GDM1 (cell line): ENCODE results near the gene SLC4A11.

ENCODE experiments used
- DNase-seq: peaks from one replicate; lab custom pipeline; 2025; lab: John Stamatoyannopoulos, UW

SLC4A11 gene

DNA sequence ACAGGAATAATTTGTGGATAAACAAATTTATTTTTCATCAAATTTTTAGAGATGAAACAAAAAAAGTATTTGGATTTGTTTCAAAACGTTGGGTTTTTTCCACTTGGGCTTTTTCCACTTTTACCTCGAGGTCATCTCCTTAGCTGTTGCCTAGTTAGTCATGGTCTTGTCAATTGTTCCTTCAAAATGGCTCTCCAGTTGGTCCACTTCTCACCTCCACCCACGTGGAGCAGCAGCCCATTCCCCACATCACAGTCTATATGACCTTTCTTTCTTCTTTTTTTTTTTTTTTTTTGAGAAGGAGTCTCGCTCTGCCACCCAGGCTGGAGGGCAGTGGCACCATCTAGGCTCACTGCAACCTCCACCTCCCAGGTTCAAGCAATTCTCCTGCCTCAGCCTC lies 6.7 kb upstream of the SLC4A11 start:
- DNase-seq: no peak

DNA sequence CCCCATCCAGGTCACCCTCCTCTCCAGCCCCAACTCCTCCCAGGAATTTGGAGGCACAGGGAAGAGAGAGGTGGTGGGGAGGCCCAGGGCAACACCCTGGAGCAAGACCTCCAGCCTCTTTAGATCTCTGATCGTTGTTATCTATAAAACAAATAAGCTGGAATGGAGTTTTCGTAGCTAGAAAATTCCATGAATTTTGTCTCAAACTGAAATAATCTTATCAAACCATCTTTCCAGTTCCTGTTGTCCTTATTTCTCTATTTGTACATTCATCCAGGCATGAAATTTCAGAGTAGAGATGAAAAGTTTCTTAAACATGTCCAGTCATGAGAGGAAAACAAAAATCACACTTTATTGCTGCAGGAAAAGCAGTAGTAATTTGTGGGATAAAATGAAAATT lies 6.2 kb upstream of the SLC4A11 start:
- DNase-seq: no peak

DNA sequence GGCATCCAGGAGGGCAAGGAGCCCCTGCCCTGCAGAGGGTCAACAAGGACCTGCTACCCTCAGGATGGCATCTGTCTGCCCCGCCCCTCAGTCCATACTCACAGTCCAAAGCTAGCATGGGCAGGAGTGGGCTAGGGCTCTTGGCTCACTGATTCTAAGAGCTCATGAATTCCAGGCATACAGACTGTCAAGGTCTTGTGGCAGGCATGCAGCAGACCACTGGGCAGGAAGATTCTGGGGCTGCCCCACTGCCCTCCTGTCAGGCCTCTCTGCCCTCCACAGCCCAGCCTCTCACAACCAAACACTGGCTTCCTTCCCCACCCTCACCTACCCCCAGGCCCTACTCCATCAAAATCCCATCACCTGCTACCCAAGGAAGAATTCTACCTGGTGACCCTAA lies 5.6 kb upstream of the SLC4A11 start:
- no peak for DNase-seq

DNA sequence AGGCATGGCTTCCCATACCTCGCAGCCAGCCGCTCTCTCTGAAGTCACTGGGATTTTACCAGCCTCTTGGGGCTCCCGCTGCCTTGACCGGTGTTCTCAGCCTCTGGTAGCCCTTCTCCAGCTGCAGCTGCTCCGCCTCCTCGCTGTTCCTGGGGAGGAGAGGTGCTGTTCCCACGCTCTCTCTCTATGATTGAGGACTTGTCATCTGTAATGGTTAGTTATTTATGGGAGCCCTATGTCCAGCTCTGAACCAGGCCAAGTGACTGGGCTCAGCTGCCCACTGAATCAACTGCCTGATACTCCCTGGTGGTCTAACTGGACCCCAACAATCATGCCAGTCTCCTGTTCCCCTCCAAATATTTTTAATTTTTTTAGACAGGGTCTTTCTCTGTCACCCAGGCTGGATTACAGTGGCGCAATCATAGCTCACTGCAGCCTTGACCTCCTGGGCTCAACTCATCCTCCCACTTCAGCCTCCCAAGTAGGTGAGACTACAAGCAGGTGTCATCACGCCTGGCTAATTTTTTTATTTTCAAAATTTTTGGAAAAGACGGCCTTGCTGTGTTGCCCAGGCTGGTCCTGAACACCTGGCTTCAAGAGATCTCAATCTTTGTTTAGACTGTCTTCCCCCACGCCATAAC lies 4.8 kb upstream of the SLC4A11 start:
- DNase-seq: no peak

DNA sequence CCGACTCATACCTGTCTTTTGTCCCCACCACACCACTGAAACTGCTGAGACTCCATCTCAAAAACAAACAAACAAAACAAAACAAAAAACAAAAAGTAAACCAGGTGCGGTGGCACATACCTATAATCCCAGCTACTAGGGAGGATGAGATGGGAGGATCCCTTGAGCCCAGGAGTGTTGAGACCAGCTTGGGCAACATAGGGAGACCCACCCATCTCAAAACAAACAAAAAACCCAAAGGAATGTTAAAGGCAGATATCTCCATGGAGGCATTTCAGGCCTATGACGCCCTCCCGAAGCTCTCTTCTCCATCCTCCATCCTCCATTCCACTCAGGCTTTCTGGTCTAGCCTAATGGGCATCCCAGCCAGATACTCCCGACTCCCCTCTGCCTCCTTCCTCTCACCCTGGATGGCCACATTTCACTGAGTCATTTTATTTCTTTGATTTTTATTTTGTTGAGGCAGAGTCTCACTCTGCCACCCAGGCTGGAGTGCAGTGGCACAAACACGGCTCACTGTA lies 3.2 kb upstream of the SLC4A11 start:
- DNase-seq: no peak

DNA sequence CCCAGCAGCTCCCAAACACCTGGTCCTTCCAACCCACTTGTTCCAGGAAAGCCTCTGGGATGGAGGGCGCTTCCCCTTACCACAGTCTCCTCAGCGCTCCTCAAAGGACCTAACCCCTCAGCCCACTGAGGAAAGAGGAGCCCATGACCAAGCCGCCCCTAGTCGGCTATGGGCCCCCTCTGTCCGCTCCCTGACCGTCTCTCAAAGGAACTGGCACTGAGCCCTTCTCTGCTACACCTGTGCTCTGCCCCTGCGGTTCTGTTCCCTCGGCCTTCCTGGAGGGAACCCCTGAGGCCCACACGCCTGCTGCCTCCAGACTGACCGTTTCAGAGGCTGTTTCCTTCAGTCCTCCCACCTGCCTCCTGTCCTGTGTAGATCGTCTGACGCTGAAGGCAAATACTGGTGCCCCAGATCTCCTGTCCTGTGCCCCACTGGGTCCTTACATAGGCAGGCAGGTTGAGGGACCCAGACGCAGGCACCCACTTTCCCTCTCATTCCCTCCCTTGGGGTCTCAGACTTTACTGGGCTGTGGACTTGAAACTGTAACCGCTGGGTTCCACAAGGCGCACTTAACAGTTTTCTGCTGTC lies 1.9 kb upstream of the SLC4A11 start:
- DNase-seq: no peak

DNA sequence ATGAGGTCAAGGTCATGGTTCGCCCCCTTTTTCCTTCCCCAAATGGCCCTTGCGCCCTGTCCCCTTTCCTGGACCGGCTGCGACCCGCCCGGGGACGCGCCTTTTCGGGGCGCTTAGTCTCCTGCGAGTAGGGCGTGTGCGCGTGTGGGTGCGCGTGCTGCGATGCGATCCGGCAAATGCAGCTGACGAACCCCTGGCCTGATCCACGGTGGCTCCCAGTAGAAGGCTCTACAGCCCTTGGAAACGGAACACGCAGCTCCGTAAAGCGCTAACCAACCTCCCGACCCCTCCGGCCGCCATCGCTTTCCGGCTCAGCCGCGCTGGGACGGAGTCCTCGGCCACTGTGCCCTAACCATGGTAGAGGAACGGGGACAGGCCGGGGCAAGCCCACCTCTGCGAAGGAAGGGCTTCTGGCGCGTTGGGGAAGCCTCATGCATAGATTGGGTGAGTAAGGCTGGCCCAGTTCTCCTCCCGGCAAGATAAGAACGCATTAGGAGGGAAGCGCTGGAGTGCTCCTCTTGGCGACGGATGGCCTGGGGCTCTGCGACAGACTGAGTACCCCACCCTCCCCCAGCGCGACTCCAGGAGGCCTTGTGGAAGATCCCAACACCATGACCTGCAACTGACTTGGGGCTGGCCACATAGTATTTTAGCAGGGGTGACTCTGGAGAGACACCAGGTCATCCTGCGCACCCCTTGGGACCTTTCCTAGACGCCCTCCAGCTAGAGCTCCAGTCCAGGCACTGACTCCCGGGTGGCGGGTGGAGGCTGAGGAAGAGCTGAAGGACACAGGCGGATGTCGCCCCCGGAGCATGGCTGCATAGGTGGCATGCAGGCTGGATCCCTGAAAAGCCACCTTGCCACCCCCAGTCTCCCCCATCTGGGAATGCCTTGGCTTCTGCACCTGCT lies 1.1 kb upstream of the SLC4A11 start:
- no peak for DNase-seq

DNA sequence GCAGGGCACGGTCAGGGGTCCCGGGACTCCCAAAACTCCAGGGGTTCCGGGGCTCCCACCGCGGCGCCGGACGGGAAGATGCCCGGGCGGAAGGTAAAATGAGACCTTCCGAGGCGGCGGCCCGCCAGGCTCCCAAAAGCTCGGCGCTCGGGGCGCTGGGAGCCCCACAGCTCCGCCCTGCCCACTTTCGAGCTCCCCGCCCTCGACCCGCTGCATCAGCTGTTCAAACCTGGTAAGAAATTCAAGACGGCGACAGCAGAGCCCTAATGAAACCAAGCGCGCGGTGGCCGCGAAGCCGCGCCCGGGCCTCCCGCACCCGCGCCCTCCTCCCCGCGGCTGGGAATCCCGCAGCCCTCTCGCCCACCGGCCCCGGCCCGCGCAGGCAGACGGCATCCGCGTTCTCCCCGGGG lies 369 bp downstream of the SLC4A11 start:
- no peak for DNase-seq

DNA sequence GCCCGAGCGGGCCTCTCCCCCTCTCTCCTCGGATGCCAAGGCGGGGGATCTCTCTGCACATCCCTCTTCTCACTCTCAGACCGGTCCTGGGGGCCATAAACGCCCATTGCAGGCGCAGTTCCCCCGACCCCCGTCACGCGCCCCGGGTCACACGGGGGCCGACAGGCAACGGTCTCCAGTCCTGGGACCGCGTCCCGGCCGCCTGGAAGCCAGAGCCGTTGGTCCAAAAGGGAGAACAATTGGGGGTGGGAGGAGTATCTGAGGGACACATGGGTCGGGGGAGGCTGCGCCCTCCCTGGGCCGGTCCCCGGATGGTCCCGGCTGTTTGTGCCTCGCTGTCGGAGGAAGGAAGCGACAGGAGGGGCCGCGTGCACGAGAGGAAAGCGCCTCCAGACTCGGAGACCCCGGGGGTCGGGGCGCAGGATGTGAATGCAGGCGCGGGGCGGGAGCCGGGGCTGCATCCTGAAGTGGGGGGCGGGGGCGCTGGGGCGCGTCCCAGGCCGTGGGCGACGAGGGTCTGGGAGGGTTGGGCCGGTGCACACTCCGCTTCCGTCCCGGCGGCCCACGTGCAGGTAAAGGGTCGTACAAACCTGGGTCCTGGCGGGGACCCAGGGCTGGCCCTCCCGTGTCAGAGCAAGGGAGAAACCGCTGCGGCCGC lies 903 bp downstream of the SLC4A11 start:
- no peak for DNase-seq

DNA sequence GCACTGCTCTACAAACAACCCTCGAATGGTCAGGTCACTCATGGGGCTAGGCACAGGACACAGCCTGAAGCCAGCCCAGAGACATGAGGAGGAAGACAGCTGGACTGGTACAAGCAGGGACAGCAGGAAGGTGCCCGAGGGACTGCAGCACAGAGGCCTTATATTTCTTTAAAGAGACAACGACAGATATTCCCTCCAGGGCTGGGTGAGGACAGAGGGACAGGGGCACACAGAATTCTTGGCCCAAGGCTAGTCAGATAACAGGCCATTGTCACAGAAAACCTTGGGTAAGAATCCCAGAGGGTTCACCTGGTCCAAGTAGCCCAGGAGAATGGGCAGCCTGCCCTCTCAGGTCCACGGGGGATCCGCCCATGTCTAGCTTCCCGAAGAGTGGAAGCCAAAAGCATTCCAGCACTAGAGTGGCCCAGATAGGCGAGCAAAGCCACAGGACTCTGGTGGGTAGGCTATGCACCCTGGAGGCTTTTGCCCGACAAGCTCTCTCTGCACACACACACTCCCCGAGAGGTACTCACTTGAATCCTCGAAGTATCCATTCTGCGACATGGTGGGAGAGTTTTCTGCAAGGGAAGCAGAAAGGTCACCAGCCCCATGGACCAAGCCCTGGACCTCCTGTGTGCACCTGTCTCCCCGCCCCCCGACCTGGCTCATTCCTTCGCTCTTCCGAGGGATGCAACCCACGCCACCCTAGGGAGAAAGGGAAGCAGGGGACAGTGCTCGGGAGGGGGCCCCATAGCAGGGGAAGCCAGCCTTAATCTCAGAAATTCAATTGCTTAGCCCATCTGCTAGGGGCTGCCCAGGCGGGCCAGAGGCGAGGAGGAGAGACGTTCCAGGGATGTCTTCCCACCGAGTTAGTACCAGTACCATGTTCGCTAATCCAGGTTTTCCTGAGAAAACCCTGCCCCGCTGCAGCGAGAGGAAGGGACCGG lies 1.7 kb downstream of the SLC4A11 start:
- DNase-seq: no peak

DNA sequence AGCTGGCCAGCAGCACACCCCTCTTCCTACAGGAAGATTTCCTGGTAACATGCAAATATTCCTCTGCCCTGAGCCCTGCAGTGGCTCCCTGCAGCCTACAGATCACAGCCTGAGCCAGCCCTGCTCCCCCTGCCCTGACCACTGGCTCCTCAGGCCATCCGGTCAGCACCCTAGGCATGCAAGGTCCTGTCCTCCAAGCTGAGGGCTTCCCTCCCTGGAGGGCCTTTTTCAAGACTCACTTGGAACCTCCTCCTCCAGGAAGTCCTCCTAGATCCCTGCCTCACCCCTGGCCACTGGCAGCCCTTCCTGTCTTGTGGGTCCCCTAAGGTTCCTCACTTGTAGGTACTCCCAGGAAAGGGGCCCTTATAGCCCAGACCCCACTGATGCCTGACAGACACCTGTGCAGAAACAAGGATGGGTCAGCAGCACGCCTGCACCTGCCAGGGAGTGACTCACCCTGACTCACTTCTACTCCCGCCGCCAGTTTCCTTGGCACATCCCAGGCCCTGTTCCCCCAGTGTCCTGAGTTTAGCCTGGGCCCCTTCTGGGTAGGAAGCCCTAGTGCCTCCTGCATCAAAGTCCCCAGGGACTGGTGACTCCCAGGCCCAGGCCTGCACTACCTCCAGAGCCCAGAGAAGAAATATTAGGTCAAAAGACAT lies 3.2 kb downstream of the SLC4A11 start:
- DNase-seq: no peak

DNA sequence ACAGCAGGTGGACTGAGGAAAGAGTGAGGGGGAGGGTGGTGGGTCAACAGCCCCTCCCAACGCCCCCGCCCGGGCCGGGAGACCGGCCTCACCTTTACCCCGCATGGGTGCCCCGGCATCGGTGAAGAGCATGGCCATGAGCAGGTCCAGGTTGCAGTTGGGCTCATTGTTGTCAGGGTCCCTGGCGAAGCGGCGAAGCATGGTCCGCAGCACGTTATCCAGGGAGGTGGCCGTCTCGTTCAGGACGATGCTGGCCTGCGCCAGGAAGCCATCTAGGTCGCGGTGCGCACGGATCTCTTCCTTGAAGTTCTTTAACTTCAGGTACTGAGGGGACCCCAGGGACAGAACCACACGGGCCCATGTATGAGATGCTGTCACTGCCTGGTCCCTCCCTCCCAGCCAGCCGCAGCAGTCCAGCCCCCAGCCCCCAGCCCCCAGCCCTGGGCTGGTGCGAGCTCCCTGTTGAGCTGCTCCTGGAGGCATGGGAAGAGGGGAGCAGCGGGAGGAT lies 4.9 kb downstream of the SLC4A11 start:
- no peak for DNase-seq

DNA sequence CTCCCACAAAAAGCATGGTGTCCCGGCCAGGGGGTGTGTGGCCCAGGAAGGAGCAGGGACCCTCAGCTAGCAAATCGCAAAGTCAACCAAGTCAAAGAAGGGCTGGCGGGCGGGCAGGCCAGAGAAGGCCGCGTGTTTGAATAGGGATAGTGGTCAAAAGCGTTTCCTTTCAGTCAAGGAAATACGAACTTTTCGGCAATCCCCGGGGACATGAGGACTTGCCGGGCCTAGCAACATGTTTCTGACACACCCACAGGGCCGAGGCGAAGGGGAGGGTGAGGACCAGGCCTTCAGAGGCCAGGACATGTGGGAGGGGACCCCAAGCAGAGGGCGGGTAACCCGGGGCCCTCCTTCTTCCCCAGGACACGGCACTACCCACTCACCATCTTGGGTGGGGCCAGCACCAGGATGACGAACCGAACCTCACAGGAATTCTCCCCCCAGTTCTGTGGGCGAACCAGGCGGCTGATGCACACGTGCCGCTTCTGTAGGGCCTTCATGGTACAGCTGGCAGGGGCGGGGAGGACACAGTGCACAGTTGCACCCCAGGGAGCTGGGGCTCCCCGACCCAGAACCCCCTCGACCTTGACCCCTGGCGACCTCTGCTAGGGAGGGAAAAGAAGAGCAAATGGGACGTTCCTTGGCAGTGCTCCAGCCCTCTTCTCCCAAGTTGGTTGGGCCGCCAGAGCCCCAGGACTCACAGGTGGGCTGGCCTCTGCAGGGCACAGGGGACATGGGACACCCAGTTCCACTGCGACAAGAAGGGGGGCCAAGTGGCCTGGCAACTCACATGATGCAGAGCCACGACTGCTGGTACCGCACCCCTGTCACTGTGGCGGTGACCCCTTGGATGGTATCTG lies 5.6 kb downstream of the SLC4A11 start:
- no peak for DNase-seq

DNA sequence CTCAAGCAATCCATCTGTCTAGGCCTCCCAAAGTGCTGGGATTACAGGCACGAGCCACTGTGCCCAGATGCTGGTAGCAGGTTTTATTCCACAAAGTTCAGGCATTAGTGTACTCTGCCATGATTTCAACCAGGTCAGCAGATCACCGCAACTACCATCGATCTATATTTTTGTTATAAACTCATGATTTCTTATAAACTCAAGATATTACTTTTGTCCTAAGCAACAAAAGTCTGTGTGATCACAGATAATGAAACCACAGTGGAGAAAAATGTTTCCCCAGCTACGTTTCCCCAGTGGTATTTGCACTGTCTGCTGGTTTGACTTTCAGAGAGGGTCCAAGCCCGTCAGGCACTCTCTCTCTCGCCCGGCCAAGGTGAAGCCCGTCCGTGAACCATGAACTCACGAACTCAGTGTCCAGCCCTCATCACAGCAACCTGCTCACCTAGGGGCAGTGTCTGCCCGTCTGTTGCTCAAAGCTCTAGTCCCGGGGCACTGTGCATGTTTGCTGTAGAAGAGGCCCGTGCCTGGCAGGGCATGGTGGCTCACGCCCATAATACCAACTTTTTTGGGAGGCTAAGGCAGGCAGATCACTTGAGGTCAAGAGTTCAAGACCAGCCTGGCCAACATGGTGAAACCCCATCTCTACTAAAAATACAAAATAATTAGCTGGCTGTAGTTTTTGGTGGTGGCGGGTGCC lies 7.0 kb downstream of the SLC4A11 start:
- DNase-seq: no peak

DNA sequence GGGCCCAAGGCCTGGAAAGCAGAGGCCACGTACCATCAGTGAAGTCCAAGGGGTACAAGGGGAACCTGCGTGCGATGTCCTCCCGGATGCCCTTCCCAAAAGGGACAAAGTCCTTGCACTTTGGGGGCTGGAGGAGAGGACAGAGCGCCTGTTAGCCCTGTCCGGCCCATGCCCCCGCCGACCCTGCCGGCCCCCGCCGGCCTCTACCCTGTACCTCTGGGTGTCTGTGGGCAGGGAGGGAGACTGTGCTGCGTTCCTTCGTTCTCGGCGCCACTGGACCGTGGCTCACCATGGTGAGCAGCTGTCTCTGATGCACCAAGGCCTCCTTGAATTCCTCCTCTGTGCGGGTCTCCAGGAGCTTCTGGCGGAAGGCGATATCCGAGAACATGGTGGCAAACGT lies 7.9 kb downstream of the SLC4A11 start:
- no peak for DNase-seq

DNA sequence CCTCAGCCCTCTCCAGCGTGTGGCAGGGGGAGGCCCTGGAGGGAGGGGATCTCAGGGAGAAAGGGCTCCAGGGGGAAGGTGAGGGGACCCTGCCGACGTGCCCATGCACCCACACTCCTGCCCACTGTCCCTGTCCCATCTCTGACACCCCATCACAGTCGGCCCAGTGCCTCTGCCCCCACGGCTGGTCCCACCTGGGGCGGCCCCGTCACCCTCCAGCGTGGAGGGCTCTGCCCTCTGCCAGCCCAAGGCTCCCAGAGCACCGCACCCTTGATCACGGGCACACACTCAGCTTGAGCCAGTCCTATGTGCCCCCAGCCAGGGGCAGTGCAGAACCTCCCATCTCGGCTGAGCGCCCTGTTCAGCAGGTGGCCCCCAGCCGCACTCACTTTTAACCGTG lies 9.2 kb downstream of the SLC4A11 start:
- no peak for DNase-seq

DNA sequence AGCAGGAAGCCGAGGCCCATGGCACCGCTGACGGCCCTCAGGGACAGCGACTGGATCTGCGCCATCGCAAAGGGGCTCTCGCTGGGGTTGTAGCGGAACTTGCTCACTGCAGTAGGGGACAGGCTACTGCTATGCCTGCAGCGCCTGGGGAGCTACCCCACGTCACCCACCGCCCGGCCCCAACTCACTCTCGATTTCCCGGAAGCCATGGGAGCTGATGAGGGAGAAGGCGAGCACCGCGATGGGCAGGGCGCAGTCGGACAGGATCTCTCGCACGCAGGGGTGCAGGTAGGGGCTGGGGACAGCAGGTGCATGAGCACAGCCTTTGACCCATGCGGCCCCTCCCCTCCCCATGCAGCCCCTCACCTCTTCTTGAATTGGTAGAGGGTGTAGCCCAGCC lies 9.8 kb downstream of the SLC4A11 start:
- DNase-seq: no peak

DNA sequence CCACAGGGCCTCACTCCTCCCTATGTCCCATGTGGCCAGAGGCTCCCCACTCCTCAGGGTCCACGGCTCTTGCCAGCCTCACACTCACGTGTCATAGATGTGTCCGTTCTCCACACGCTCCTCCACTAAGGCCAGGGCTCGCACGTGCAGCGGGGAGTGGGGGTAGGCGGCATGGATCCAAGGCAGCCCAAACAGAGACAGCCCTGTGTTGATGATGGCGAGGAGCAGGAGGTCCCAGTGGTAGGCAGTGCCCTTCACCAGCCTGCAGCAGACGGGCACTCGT lies 10.3 kb downstream of the SLC4A11 start:
- DNase-seq: no peak
